Sigmoid colon (tissue), 4 donors: ENCODE measurements around the gene GPD1.

ENCODE experiments used
- EP300 ChIP-seq, 4 donors: sonication (generic); formaldehyde crosslinking; IDR thresholded peaks; one replicate each; pipeline ENCODE4 v1.6.1; 2017; ENCODE audit warnings: antibody characterized with exemption in 4 of 4
- POLR2A ChIP-seq, 2 donors: fragments of 450-650 bp; IDR thresholded peaks; one replicate each; pipeline ENCODE4 v1.6.1; 2016; ENCODE audit warnings: antibody characterized with exemption in 2 of 2, mild to moderate bottlenecking in 2 of 2, moderate library complexity in 2 of 2
- POLR2AphosphoS5 ChIP-seq, 4 donors: sonication (generic); formaldehyde crosslinking; IDR thresholded peaks; one replicate each; pipeline ENCODE4 v1.6.1; 2017; ENCODE audit warnings: antibody characterized with exemption in 4 of 4
- TF ChIP-seq, protein P1 (sequence below), 4 experiments: fragments of 450-650 bp in 3 of 4; fragments of 200-600 bp in 1 of 4; IDR thresholded peaks; one replicate each; pipeline ENCODE4 v1.5.1; 2016 to 2019; ENCODE audit warnings: antibody characterized with exemption in 4 of 4, mild to moderate bottlenecking in 3 of 4, moderate library complexity in 2 of 4

DNA sequence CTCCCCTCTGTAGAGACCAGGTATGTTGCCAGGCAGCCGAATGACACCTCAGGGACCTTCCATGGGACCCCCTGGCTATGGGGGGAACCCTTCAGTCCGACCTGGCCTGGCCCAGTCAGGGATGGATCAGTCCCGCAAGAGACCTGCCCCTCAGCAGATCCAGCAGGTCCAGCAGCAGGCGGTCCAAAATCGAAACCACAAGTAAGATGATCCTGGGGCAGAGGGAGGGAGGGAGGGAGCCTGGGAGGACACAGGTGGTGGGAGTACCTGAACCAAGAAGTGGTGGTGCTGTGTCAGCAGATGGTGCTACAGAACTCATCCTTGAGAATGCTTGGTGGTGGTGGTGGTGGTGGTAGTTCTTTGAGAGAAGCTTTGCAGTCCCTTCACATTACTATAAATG lies 17.7 kb upstream of the GPD1 start:
- TF ChIP-seq, protein P1, sequence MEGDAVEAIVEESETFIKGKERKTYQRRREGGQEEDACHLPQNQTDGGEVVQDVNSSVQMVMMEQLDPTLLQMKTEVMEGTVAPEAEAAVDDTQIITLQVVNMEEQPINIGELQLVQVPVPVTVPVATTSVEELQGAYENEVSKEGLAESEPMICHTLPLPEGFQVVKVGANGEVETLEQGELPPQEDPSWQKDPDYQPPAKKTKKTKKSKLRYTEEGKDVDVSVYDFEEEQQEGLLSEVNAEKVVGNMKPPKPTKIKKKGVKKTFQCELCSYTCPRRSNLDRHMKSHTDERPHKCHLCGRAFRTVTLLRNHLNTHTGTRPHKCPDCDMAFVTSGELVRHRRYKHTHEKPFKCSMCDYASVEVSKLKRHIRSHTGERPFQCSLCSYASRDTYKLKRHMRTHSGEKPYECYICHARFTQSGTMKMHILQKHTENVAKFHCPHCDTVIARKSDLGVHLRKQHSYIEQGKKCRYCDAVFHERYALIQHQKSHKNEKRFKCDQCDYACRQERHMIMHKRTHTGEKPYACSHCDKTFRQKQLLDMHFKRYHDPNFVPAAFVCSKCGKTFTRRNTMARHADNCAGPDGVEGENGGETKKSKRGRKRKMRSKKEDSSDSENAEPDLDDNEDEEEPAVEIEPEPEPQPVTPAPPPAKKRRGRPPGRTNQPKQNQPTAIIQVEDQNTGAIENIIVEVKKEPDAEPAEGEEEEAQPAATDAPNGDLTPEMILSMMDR (IDR thresholded peaks at IDR 0.05): no peak
- no peak for TF ChIP-seq POLR2A (IDR thresholded peaks at IDR 0.05)
- no peak for TF ChIP-seq POLR2AphosphoS5 (IDR thresholded peaks at IDR 0.05)
- TF ChIP-seq EP300 (IDR thresholded peaks at IDR 0.05): no peak
